OCI-LY7 (cell line): ENCODE data around the gene LRP5. TPM values are rescaled to one million over a fixed set of nuclear protein-coding genes. Genes with fewer than 3 reads are reported as not detected.

Source experiments
- BruUV-seq: library from RNA; stranded (reverse); fragments of 400-500 nt; replicated peaks from 2 replicates; lab custom pipeline; 2021; lab: Mats Ljungman, UMichigan
- CTCF ChIA-PET: fragments of 300-600 bp; sonication (Branson Sonifier 250); formaldehyde crosslinking; loops from one replicate; lab custom pipeline; 2022; ENCODE audit warnings: antibody characterized with exemption; ENCODE audit not compliant: unreplicated experiment; lab: Charles Lee
- POLR2A ChIA-PET: fragments of 300-600 bp; sonication (Branson Sonifier 250); formaldehyde crosslinking; loops from one replicate; lab custom pipeline; 2022; ENCODE audit warnings: antibody characterized with exemption; lab: Charles Lee
- DNase-seq: peaks from one replicate; pipeline ENCODE4 v3.0.0-alpha.2; 2015; ENCODE audit warnings: low spot score
- H2AFZ ChIP-seq: fragments of 200-600 bp; sonication (generic), shearing (Covaris generic); 2 replicates; pipeline ENCODE4 v1.6.1; 2014; ENCODE audit warnings: mild to moderate bottlenecking, antibody characterized with exemption, low read length, moderate library complexity
- H3K27ac ChIP-seq: fragments of 200-600 bp; sonication (generic); 2 replicates; pipeline ENCODE4 v1.5.1; 2014; ENCODE audit warnings: mixed run types, low read depth, mild to moderate bottlenecking, moderate library complexity, low read length, inconsistent platforms; ENCODE audit not compliant: poor library complexity, severe bottlenecking
- H3K36me3 ChIP-seq: fragments of 200-600 bp; sonication (generic); 2 replicates; pipeline ENCODE4 v1.6.1; 2014; ENCODE audit warnings: mild to moderate bottlenecking, antibody characterized with exemption, low read length, moderate library complexity, mixed read lengths; ENCODE audit not compliant: insufficient read depth
- H3K4me1 ChIP-seq: fragments of 200-600 bp; sonication (generic); 2 replicates; pipeline ENCODE4 v1.5.1; 2014; ENCODE audit warnings: mild to moderate bottlenecking, low read length; ENCODE audit not compliant: insufficient read depth, poor library complexity, severe bottlenecking
- H3K4me2 ChIP-seq: fragments of 200-600 bp; sonication (generic); 2 replicates; pipeline ENCODE4 v1.6.1; 2014; ENCODE audit warnings: mild to moderate bottlenecking, low read length
- H3K4me3 ChIP-seq: fragments of 200-600 bp; sonication (generic); 2 replicates; pipeline ENCODE4 v1.5.1; 2014; ENCODE audit warnings: mild to moderate bottlenecking, low read depth, low read length; ENCODE audit not compliant: poor library complexity, severe bottlenecking
- H3K79me2 ChIP-seq: fragments of 200-600 bp; sonication (generic); 2 replicates; pipeline ENCODE4 v1.6.1; 2016; ENCODE audit warnings: low read depth, mild to moderate bottlenecking, low read length, moderate library complexity, mixed read lengths; ENCODE audit not compliant: insufficient read depth
- H3K9me2 ChIP-seq: fragments of 200-600 bp; sonication (generic); 2 replicates; pipeline ENCODE4 v1.6.1; 2016; ENCODE audit warnings: mild to moderate bottlenecking, low read length, mixed read lengths; ENCODE audit not compliant: insufficient read depth
- H3K9me3 ChIP-seq: fragments of 200-600 bp; sonication (generic); 2 replicates; pipeline ENCODE4 v1.6.1; 2014; ENCODE audit warnings: mild to moderate bottlenecking, mixed run types, low read length, mixed read lengths
- H4K20me1 ChIP-seq: fragments of 200-600 bp; sonication (generic); 2 replicates; pipeline ENCODE4 v1.6.1; 2014; ENCODE audit warnings: mild to moderate bottlenecking, antibody characterized with exemption, low read length, moderate library complexity, mixed read lengths; ENCODE audit not compliant: insufficient read depth
- EZH2phosphoT487 ChIP-seq: fragments of 200-600 bp; sonication (generic); IDR thresholded peaks from 2 replicates; pipeline ENCODE4 v1.6.1; 2018; ENCODE audit warnings: low read depth, borderline replicate concordance, mild to moderate bottlenecking, mixed run types, antibody characterized with exemption, low read length, moderate library complexity, mixed read lengths
- intact Hi-C: fragments of 100-400 bp; cut with micrococcal nuclease; formaldehyde crosslinking; loops from one replicate; pipeline ENCODE4 v1.10.0; 2022; ENCODE audit not compliant: unreplicated experiment
- total RNA-seq, 2 experiments: library from RNA; depleted of rRNA in 1 of 2; stranded (reverse); fragments of >200 nt in 1 of 2; shearing (Covaris generic) in 1 of 2; gene quantifications; 2 replicates each; pipeline ENCODE4 v1.2.3, GENCODE V29; 2014 to 2022
- TF ChIP-seq, protein P1 (sequence below): fragments of 200-600 bp; sonication (generic); conservative IDR thresholded peaks from 2 replicates; pipeline ENCODE4 v1.5.1; 2014; ENCODE audit warnings: mild to moderate bottlenecking, antibody characterized with exemption, low read length, moderate library complexity, mixed read lengths

The LRP5 gene
- total RNA-seq, 2 experiments from 2014 or later, result 0.60 TPM; not detected in 1

DNA sequence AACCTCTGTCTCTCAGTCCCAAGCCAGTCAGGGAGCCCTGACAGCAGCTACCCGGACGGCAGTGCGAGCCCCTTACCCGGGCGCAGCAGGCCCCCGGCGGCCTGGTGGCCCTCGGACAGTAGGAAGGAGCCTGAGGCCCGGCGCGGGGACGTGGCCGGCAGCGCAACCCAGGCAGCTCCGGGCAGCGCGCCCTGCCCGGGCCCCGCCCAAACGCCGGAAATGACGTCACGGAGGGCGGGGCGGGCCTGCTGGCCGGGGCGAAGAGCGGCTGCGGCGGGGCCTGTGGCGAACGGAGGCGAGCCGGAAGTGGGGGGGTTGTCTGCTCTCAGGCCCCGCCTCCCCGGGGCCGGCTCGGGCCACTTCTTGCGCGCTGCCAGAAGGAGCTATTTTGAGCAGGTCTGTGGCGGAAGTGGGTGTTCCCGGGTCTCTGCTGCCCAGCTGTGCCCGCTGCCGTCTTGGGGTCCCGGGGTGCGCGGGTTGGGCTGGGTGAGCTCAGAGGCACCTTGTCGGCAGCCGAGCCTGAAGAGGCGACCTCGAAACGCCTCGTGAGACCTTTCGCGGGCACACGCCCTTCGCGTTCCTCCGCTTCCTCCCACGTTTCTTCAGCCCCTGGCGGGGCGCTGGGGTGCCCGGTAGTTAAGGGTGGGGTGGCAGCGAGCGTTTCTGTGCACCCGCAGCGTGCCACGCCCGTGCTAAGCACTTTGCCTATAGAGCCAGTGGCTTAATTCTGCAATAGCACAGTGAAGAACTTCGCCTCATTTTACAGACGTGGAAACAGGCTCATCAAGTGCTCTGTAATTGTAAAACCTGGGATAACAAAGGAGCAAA, 40.4 kb upstream of the LRP5 start, which contains the start of gene C11orf24:
C11orf24 (minus strand) TSS at position 193 of the 828 bp plus-strand sequence. CDS start 8,206 bp downstream, outside the sequence.
- Histone ChIP-seq H3K79me2 (peaks cover 46% of the 10 kb centered on the region), H3K36me3 (peaks cover 48% of the 10 kb centered on the region), H4K20me1 (no peaks in the 10 kb centered on the region), H3K9me3 (peaks cover 18% of the 10 kb centered on the region; the same call in 1 of the 2 replicates), H3K27ac (peak within 1 kb of the TSS; percentile 96), H2AFZ (no peak within 1 kb of the TSS), H3K4me1 (peaks cover 56% of the 10 kb centered on the region), H3K4me3 (peak within 1 kb of the TSS; percentile 83), H3K4me2 (peak within 1 kb of the TSS; percentile 86), H3K9me2 (no peaks in the 10 kb centered on the region)
- ChIA-PET CTCF (interaction anchor here (0.6 kb wide), 1 partner anchor 626 kb away, joined by 3 read pairs; no protein-coding TSS in a partner anchor), POLR2A (interaction anchor here (0.6 to 2.7 kb wide), 6 partner anchors 14 to 247 kb away, joined by 3 to 11 read pairs (median 4); no protein-coding TSS in a partner anchor)
- peak; percentile 98 for DNase-seq
- TF ChIP-seq EZH2phosphoT487, result no peak
- TF ChIP-seq, protein P1, sequence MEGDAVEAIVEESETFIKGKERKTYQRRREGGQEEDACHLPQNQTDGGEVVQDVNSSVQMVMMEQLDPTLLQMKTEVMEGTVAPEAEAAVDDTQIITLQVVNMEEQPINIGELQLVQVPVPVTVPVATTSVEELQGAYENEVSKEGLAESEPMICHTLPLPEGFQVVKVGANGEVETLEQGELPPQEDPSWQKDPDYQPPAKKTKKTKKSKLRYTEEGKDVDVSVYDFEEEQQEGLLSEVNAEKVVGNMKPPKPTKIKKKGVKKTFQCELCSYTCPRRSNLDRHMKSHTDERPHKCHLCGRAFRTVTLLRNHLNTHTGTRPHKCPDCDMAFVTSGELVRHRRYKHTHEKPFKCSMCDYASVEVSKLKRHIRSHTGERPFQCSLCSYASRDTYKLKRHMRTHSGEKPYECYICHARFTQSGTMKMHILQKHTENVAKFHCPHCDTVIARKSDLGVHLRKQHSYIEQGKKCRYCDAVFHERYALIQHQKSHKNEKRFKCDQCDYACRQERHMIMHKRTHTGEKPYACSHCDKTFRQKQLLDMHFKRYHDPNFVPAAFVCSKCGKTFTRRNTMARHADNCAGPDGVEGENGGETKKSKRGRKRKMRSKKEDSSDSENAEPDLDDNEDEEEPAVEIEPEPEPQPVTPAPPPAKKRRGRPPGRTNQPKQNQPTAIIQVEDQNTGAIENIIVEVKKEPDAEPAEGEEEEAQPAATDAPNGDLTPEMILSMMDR, result no peak
- intact Hi-C loops, result loop anchor here (1.0 to 10.0 kb wide), 2 partner anchors 25 to 267 kb away; partner anchors contain the start of gene UNC93B1
- BruUV-seq, result TSS peak; percentile 93

DNA sequence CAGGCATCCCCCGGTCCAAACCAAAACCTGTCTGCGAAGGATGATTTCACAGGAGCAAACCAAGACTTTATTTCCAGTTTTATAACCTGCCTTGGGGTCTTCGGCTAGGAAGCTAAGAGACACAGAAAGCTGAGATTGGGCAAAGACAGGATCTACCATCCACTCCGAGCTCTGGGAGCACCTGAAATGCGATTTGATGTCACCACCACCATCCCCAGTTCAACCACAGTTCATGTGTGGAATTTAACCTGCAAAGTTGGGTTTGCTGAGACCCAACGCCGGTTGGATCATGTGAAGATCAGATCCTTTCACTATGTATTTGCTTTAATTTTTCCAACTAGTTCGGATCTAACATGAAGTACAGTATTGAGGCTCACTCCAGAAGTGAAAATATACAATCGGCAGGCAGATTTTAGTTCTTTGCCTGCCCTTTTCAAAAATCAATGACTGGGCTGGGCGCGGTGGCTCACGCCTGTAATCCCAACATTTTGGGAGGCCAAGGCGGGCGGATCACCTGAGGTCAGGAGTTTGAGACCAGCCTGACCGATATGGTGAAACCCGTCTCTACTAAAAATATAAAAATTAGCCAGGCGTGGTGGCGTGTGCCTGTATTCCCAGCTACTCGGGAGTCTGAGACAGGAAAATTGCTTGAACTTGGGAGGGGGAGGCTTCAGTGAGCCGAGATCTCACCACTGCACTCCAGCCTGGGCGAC, 39.2 kb upstream of the LRP5 start:
- Histone ChIP-seq H3K36me3 (peaks cover 36% of the 10 kb centered on the region), H2AFZ (no peak overlapping the region), H3K27ac (peak overlapping the region; percentile 96), H3K79me2 (peaks cover 40% of the 10 kb centered on the region), H3K4me1 (peaks cover 44% of the 10 kb centered on the region), H3K9me2 (no peaks in the 10 kb centered on the region), H3K4me2 (peak overlapping the region; percentile 67), H4K20me1 (no peaks in the 10 kb centered on the region), H3K4me3 (peak overlapping the region; percentile 83), H3K9me3 (peaks cover 23% of the 10 kb centered on the region; the same call in 1 of the 2 replicates)
- DNase-seq, result peak; percentile 42
- no peak for TF ChIP-seq EZH2phosphoT487
- TF ChIP-seq, protein P1, result no peak
- intact Hi-C loops, result loop anchor here (10.0 kb wide), 1 partner anchor 268 kb away; the partner anchor contains the start of gene UNC93B1
- CTCF ChIA-PET, result no interaction called here
- POLR2A ChIA-PET, result interaction anchor here (0.6 to 2.7 kb wide), 6 partner anchors 16 to 31 kb away, joined by 3 to 11 read pairs (median 4); no protein-coding TSS in a partner anchor
- BruUV-seq, result no TSS peak
